ENCODE measurements around the gene GRAMD1B.

GRAMD1B gene

GRCh38 chr11:123392844-123393243 lies 37.2 kb upstream of the GRAMD1B start:
- no peak overlapping the region for H3K9ac ChIP-seq (ENCODE audit: low read length)
- 0 out of 2 replicates have a peak, but pooled peaks cover 3% of the 10 kb centered on the region for H3K27me3 ChIP-seq (ENCODE audit: control insufficient read depth, insufficient read depth, low read length)
- no peak overlapping the region for H3K27ac ChIP-seq (ENCODE audit: low read depth, low read length)
- no peaks in the 10 kb centered on the region for H3K9me3 ChIP-seq (ENCODE audit: control insufficient read depth, insufficient read depth, low read depth, low read length)
- H3K4me3 ChIP-seq (ENCODE audit: low read depth, low read length): no peak overlapping the region
- H3K36me3 ChIP-seq (ENCODE audit: control insufficient read depth, insufficient read depth, low read length): no peaks in the 10 kb centered on the region
- H3K4me1 ChIP-seq (ENCODE audit: control insufficient read depth, insufficient read depth, low read length): no peaks in the 10 kb centered on the region

GRCh38 chr11:123393312-123393927 lies 36.6 kb upstream of the GRAMD1B start:
- Histone ChIP-seq H3K27me3 (ENCODE audit: control insufficient read depth, insufficient read depth, low read length) (0 out of 2 replicates have a peak, but pooled peaks cover 3% of the 10 kb centered on the region), H3K4me3 (ENCODE audit: low read depth, low read length) (no peak overlapping the region), H3K9ac (ENCODE audit: low read length) (no peak overlapping the region), H3K36me3 (ENCODE audit: control insufficient read depth, insufficient read depth, low read length) (no peaks in the 10 kb centered on the region), H3K9me3 (ENCODE audit: control insufficient read depth, insufficient read depth, low read depth, low read length) (no peaks in the 10 kb centered on the region), H3K4me1 (ENCODE audit: control insufficient read depth, insufficient read depth, low read length) (no peaks in the 10 kb centered on the region), H3K27ac (ENCODE audit: low read depth, low read length) (no peak overlapping the region)

- no peak overlapping the region for H3K27ac ChIP-seq (ENCODE audit: low read depth, low read length)
- peaks cover 22% of the 10 kb centered on the region for H3K4me1 ChIP-seq (ENCODE audit: control insufficient read depth, insufficient read depth, low read length)
- H3K27me3 ChIP-seq (ENCODE audit: control insufficient read depth, insufficient read depth, low read length): peaks cover 22% of the 10 kb centered on the region
These were observed 25.4 kb upstream of the GRAMD1B start for GRCh38 chr11:123404676-123405075.

GRCh38 chr11:123405123-123405592 lies 24.9 kb upstream of the GRAMD1B start:
- Histone ChIP-seq H3K36me3 (ENCODE audit: control insufficient read depth, insufficient read depth, low read length) (no peaks in the 10 kb centered on the region), H3K27me3 (ENCODE audit: control insufficient read depth, insufficient read depth, low read length) (peaks cover 22% of the 10 kb centered on the region), H3K4me3 (ENCODE audit: low read depth, low read length) (no peak overlapping the region), H3K9ac (ENCODE audit: low read length) (no peak overlapping the region), H3K27ac (ENCODE audit: low read depth, low read length) (no peak overlapping the region), H3K9me3 (ENCODE audit: control insufficient read depth, insufficient read depth, low read depth, low read length) (no peaks in the 10 kb centered on the region), H3K4me1 (ENCODE audit: control insufficient read depth, insufficient read depth, low read length) (peaks cover 22% of the 10 kb centered on the region)

More at GRCh38 chr11:123404676-123405075, 25.4 kb upstream of the GRAMD1B start:
- Histone ChIP-seq H3K9me3 (ENCODE audit: control insufficient read depth, insufficient read depth, low read depth, low read length) (no peaks in the 10 kb centered on the region), H3K36me3 (ENCODE audit: control insufficient read depth, insufficient read depth, low read length) (no peaks in the 10 kb centered on the region), H3K9ac (ENCODE audit: low read length) (no peak overlapping the region), H3K4me3 (ENCODE audit: low read depth, low read length) (no peak overlapping the region)

GRCh38 chr11:123406441-123407129 lies 23.5 kb upstream of the GRAMD1B start:
- no peaks in the 10 kb centered on the region for H3K9me3 ChIP-seq (ENCODE audit: control insufficient read depth, insufficient read depth, low read depth, low read length)
- H3K27me3 ChIP-seq (ENCODE audit: control insufficient read depth, insufficient read depth, low read length): peaks cover 22% of the 10 kb centered on the region
- peaks cover 22% of the 10 kb centered on the region for H3K4me1 ChIP-seq (ENCODE audit: control insufficient read depth, insufficient read depth, low read length)
- no peak overlapping the region for H3K4me3 ChIP-seq (ENCODE audit: low read depth, low read length)
- H3K9ac ChIP-seq (ENCODE audit: low read length): no peak overlapping the region
- H3K36me3 ChIP-seq (ENCODE audit: control insufficient read depth, insufficient read depth, low read length): no peaks in the 10 kb centered on the region
- H3K27ac ChIP-seq (ENCODE audit: low read depth, low read length): no peak overlapping the region

GRCh38 chr11:123407130-123407995 lies 22.7 kb upstream of the GRAMD1B start:
- Histone ChIP-seq H3K27me3 (ENCODE audit: control insufficient read depth, insufficient read depth, low read length) (peaks cover 22% of the 10 kb centered on the region), H3K9me3 (ENCODE audit: control insufficient read depth, insufficient read depth, low read depth, low read length) (no peaks in the 10 kb centered on the region), H3K9ac (ENCODE audit: low read length) (no peak overlapping the region), H3K27ac (ENCODE audit: low read depth, low read length) (no peak overlapping the region), H3K36me3 (ENCODE audit: control insufficient read depth, insufficient read depth, low read length) (no peaks in the 10 kb centered on the region), H3K4me1 (ENCODE audit: control insufficient read depth, insufficient read depth, low read length) (peaks cover 22% of the 10 kb centered on the region), H3K4me3 (ENCODE audit: low read depth, low read length) (no peak overlapping the region)

- Histone ChIP-seq H3K9me3 (ENCODE audit: control insufficient read depth, insufficient read depth, low read depth, low read length) (no peaks in the 10 kb centered on the region), H3K4me1 (ENCODE audit: control insufficient read depth, insufficient read depth, low read length) (peaks cover 22% of the 10 kb centered on the region), H3K9ac (ENCODE audit: low read length) (no peak overlapping the region), H3K36me3 (ENCODE audit: control insufficient read depth, insufficient read depth, low read length) (no peaks in the 10 kb centered on the region), H3K4me3 (ENCODE audit: low read depth, low read length) (no peak overlapping the region), H3K27me3 (ENCODE audit: control insufficient read depth, insufficient read depth, low read length) (peaks cover 22% of the 10 kb centered on the region), H3K27ac (ENCODE audit: low read depth, low read length) (no peak overlapping the region)
These were observed 22.0 kb upstream of the GRAMD1B start for GRCh38 chr11:123407996-123408597.

- Histone ChIP-seq H3K4me3 (ENCODE audit: low read depth, low read length) (no peak overlapping the region), H3K27ac (ENCODE audit: low read depth, low read length) (no peak overlapping the region), H3K36me3 (ENCODE audit: control insufficient read depth, insufficient read depth, low read length) (no peaks in the 10 kb centered on the region), H3K9ac (ENCODE audit: low read length) (no peak overlapping the region), H3K4me1 (ENCODE audit: control insufficient read depth, insufficient read depth, low read length) (peaks cover 22% of the 10 kb centered on the region), H3K9me3 (ENCODE audit: control insufficient read depth, insufficient read depth, low read depth, low read length) (no peaks in the 10 kb centered on the region), H3K27me3 (ENCODE audit: control insufficient read depth, insufficient read depth, low read length) (peaks cover 24% of the 10 kb centered on the region)
These were observed 21.2 kb upstream of the GRAMD1B start for GRCh38 chr11:123408619-123409455.

- no peak overlapping the region for H3K27ac ChIP-seq (ENCODE audit: low read depth, low read length)
- H3K4me1 ChIP-seq (ENCODE audit: control insufficient read depth, insufficient read depth, low read length): peaks cover 22% of the 10 kb centered on the region
- peaks cover 16% of the 10 kb centered on the region for H3K27me3 ChIP-seq (ENCODE audit: control insufficient read depth, insufficient read depth, low read length)
- no peaks in the 10 kb centered on the region for H3K36me3 ChIP-seq (ENCODE audit: control insufficient read depth, insufficient read depth, low read length)
- H3K9ac ChIP-seq (ENCODE audit: low read length): no peak overlapping the region
- H3K4me3 ChIP-seq (ENCODE audit: low read depth, low read length): no peak overlapping the region
- no peaks in the 10 kb centered on the region for H3K9me3 ChIP-seq (ENCODE audit: control insufficient read depth, insufficient read depth, low read depth, low read length)
These were observed 20.4 kb upstream of the GRAMD1B start for GRCh38 chr11:123409456-123410217.

GRCh38 chr11:123410218-123410549 lies 19.9 kb upstream of the GRAMD1B start:
- peaks cover 16% of the 10 kb centered on the region for H3K4me1 ChIP-seq (ENCODE audit: control insufficient read depth, insufficient read depth, low read length)
- peaks cover 11% of the 10 kb centered on the region for H3K27me3 ChIP-seq (ENCODE audit: control insufficient read depth, insufficient read depth, low read length)
- no peak overlapping the region for H3K9ac ChIP-seq (ENCODE audit: low read length)
- no peak overlapping the region for H3K4me3 ChIP-seq (ENCODE audit: low read depth, low read length)
- H3K27ac ChIP-seq (ENCODE audit: low read depth, low read length): no peak overlapping the region
- H3K9me3 ChIP-seq (ENCODE audit: control insufficient read depth, insufficient read depth, low read depth, low read length): no peaks in the 10 kb centered on the region
- H3K36me3 ChIP-seq (ENCODE audit: control insufficient read depth, insufficient read depth, low read length): no peaks in the 10 kb centered on the region
